BJ (cell line): ENCODE results near the gene SOX30. TPM values are rescaled to one million over a fixed set of nuclear protein-coding genes. Genes with fewer than 3 reads are reported as not detected.

ENCODE experiments used
- CTCF ChIA-PET: fragments of 350-600 bp; formaldehyde crosslinking; extraction: SDS; loops from one replicate; lab custom pipeline; 2021; ENCODE audit warnings: antibody characterized with exemption, inconsistent platforms; lab: Yijun Ruan, JAX
- POLR2A ChIA-PET: fragments of 300-600 bp; sonication (Branson Sonifier 250); formaldehyde crosslinking; extraction: SDS; loops from one replicate; lab custom pipeline; 2021; ENCODE audit warnings: antibody characterized with exemption; lab: Charles Lee
- DNase-seq: peaks from one replicate; pipeline ENCODE4 v3.0.0-alpha.2; 2011; ENCODE audit warnings: low read depth
- H3K27me3 ChIP-seq: 2 replicates; pipeline ENCODE4 v1.6.0; 2011; ENCODE audit warnings: low read length; ENCODE audit not compliant: control insufficient read depth, insufficient read depth
- H3K36me3 ChIP-seq: 2 replicates; pipeline ENCODE4 v1.5.1; 2011; ENCODE audit warnings: low read length; ENCODE audit not compliant: control insufficient read depth, insufficient read depth
- H3K4me3 ChIP-seq: 2 replicates; pipeline ENCODE4 v1.5.1; 2011; ENCODE audit warnings: low read depth, mild to moderate bottlenecking, control low read depth, low read length
- CTCF ChIP-seq: IDR thresholded peaks from 2 replicates; pipeline ENCODE4 v1.5.1; 2011; ENCODE audit warnings: low read depth, mild to moderate bottlenecking, control low read depth, inconsistent platforms, low read length, moderate library complexity; ENCODE audit not compliant: insufficient read depth
- polyA plus RNA-seq: library from polyadenylated mRNA; depleted of rRNA; stranded (reverse); fragments of >200 nt; gene quantifications from 2 replicates; pipeline ENCODE4 v1.2.3, GENCODE V29; 2011

SOX30 gene
- polyA plus RNA-seq, 1 experiment: 0.07 TPM

- DNase-seq: no peak
- no peaks in the 10 kb centered on the region for H3K36me3 ChIP-seq
- POLR2A ChIA-PET: no interaction called here
- H3K27me3 ChIP-seq: no peaks in the 10 kb centered on the region; the same call in none of the 2 replicates
- H3K4me3 ChIP-seq: peak within 1 kb of the TSS; percentile 70
- TF ChIP-seq CTCF: no peak
- CTCF ChIA-PET: interaction anchor here (1.3 to 3.8 kb wide), 3 partner anchors 47 to 108 kb away, joined by 3 to 26 read pairs (median 10); partner anchors contain the start of gene LSM11
Observed at GRCh38 chr5:157670662-157671591, 18.7 kb upstream of the SOX30 start, which contains the start of gene C5orf52. Gene C5orf52 (plus strand): TSS chr5:157671533. CDS start chr5:157671615, 82 bp downstream.

- CTCF ChIA-PET: interaction anchor here (0.6 to 3.8 kb wide), 6 partner anchors 20 to 1485 kb away, joined by 3 to 26 read pairs (median 3); no protein-coding TSS in a partner anchor
- POLR2A ChIA-PET: no interaction called here
Observed at GRCh38 chr5:157669701-157670097, 17.5 kb upstream of the SOX30 start.

GRCh38 chr5:157668356-157668755 lies 16.1 kb upstream of the SOX30 start:
- POLR2A ChIA-PET: no interaction called here
- DNase-seq: no peak
- Histone ChIP-seq H3K36me3 (no peaks in the 10 kb centered on the region), H3K27me3 (no peaks in the 10 kb centered on the region; the same call in none of the 2 replicates), H3K4me3 (no peak overlapping the region)
- no peak for TF ChIP-seq CTCF
- CTCF ChIA-PET: interaction anchor here (1.0 to 3.9 kb wide), 5 partner anchors 40 to 344 kb away, joined by 3 to 26 read pairs (median 8); partner anchors contain the start of gene LSM11

More at GRCh38 chr5:157669701-157670097, 17.5 kb upstream of the SOX30 start:
- H3K36me3 ChIP-seq: no peaks in the 10 kb centered on the region
- TF ChIP-seq CTCF: no peak
- H3K27me3 ChIP-seq: no peaks in the 10 kb centered on the region; the same call in none of the 2 replicates
- H3K4me3 ChIP-seq: no peak overlapping the region
- no peak for DNase-seq

GRCh38 chr5:157665467-157666070 lies 13.3 kb upstream of the SOX30 start:
- CTCF ChIA-PET: interaction anchor here (1.6 to 3.9 kb wide), 2 partner anchors 53 to 78 kb away, joined by 8 to 17 read pairs; partner anchors contain the start of gene LSM11
- Histone ChIP-seq H3K27me3 (no peaks in the 10 kb centered on the region), H3K4me3 (no peak overlapping the region), H3K36me3 (no peaks in the 10 kb centered on the region)
- no peak for TF ChIP-seq CTCF
- POLR2A ChIA-PET: no interaction called here
- peak; percentile 38 for DNase-seq
